ENCODE results near the gene HELZ2. TPM values are rescaled to one million over a fixed set of nuclear protein-coding genes. Genes with fewer than 3 reads are reported as not detected.

The HELZ2 gene
- total RNA-seq, 4 donors from 2014 or later, result 3.5 to 41.9 (median 22.1) TPM

- intact Hi-C loops (cut with DNase I; ENCODE audit: low total_unique reads), result no loop called here
- no peaks in the 10 kb centered on the region for H3K27me3 ChIP-seq
These were observed 29.6 kb downstream of the HELZ2 start for GRCh38 chr20:63544241-63544957.

GRCh38 chr20:63543733-63544132 is 30.3 kb downstream of the HELZ2 start:
- intact Hi-C loops (cut with DNase I; ENCODE audit: low total_unique reads), result no loop called here
- H3K9me3 ChIP-seq, result no peaks in the 10 kb centered on the region
- no peaks in the 10 kb centered on the region for H3K27me3 ChIP-seq
- no peak overlapping the region for H3K27ac ChIP-seq
- H3K36me3 ChIP-seq, result no peaks in the 10 kb centered on the region
- TF ChIP-seq CTCF (IDR thresholded peaks at IDR 0.05) (no peak), POLR2A (IDR thresholded peaks at IDR 0.05) (no peak)
- DNase-seq, result no peak
- H3K4me3 ChIP-seq, result no peak overlapping the region
- no peaks in the 10 kb centered on the region for H3K4me1 ChIP-seq

More at GRCh38 chr20:63544241-63544957, 29.6 kb downstream of the HELZ2 start:
- no peaks in the 10 kb centered on the region for H3K36me3 ChIP-seq
- H3K4me1 ChIP-seq, result no peaks in the 10 kb centered on the region
- H3K9me3 ChIP-seq, result no peaks in the 10 kb centered on the region
- TF ChIP-seq POLR2A (IDR thresholded peaks at IDR 0.05) (no peak), CTCF (IDR thresholded peaks at IDR 0.05) (no peak)
- H3K4me3 ChIP-seq, result no peak overlapping the region
- no peak overlapping the region for H3K27ac ChIP-seq
- DNase-seq, result no peak

DNA sequence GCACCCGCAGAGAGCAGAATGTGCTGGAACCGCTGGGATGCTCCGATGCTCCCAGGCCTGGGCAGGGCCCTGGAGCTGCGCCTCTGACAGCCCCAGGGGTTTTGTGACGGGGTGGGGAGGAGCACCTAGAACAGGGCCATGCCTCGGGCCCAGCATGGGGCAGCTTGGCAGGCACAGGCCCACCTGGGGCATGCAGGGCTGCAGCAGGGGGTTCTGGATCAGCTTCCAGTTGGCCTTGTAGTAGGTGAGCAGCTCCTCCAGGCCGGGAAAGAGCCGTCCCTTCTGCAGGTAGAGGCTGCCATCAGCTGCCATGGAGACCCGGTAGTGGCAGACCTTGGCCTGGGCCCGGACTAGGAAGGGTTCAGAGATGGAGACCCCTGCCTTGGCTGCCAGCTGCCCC is 30.9 kb downstream of the HELZ2 start:
- Histone ChIP-seq H3K27me3 (no peaks in the 10 kb centered on the region), H3K4me1 (no peaks in the 10 kb centered on the region), H3K4me3 (no peak overlapping the region), H3K27ac (no peak overlapping the region), H3K36me3 (no peaks in the 10 kb centered on the region), H3K9me3 (no peaks in the 10 kb centered on the region)
- intact Hi-C loops (cut with DNase I; ENCODE audit: low total_unique reads), result no loop called here
- no peak for DNase-seq
- TF ChIP-seq CTCF (IDR thresholded peaks at IDR 0.05), result no peak
- TF ChIP-seq POLR2A (IDR thresholded peaks at IDR 0.05), result no peak

- Histone ChIP-seq H3K4me1 (no peaks in the 10 kb centered on the region), H3K27ac (no peak overlapping the region)
- TF ChIP-seq POLR2A (IDR thresholded peaks at IDR 0.05), result no peak
- TF ChIP-seq CTCF (IDR thresholded peaks at IDR 0.05), result no peak
These were observed 31.3 kb downstream of the HELZ2 start for GRCh38 chr20:63542696-63543095.

DNA sequence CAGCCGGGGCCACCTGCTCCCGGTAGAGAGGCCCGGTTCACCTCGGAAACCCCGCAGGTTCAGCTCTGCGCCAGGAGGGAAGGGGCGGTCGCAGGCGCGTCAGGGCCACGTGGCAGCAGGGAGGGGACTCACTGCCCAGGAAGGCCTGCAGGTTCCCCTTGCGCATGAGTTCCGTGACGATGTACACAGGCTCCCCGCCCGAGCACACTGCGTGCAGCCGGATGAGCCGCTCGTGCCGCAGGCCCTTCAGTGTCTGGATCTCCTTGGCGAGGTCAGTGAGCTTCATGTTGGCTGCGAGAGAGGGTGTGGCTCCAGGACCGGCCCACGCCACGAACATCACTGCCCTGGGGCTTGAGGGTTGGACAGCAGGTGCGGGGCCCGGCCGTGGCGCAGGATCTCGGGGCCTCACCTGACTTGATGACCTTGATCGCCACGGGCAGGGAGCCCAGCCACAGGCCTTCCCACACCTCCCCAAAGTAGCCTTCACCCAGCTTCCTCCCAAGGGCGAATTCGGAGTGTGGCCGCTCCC is 31.9 kb downstream of the HELZ2 start:
- Histone ChIP-seq H3K4me1 (no peaks in the 10 kb centered on the region), H3K4me3 (no peak overlapping the region), H3K27me3 (peaks cover 6% of the 10 kb centered on the region in 2 donors), H3K36me3 (no peaks in the 10 kb centered on the region), H3K27ac (no peak overlapping the region), H3K9me3 (no peaks in the 10 kb centered on the region)
- no peak for DNase-seq
- intact Hi-C loops (cut with DNase I; ENCODE audit: low total_unique reads), result no loop called here
- TF ChIP-seq CTCF (IDR thresholded peaks at IDR 0.05) (no peak), POLR2A (IDR thresholded peaks at IDR 0.05) (no peak)

More at GRCh38 chr20:63542696-63543095, 31.3 kb downstream of the HELZ2 start:
- Histone ChIP-seq H3K27me3 (peaks cover 0 to under 1% of the 10 kb centered on the region in 2 donors), H3K36me3 (no peaks in the 10 kb centered on the region), H3K9me3 (no peaks in the 10 kb centered on the region), H3K4me3 (no peak overlapping the region)
- DNase-seq, result no peak
- intact Hi-C loops (cut with DNase I; ENCODE audit: low total_unique reads), result no loop called here
